ENCODE results near the gene PLAGL1.

DNA sequence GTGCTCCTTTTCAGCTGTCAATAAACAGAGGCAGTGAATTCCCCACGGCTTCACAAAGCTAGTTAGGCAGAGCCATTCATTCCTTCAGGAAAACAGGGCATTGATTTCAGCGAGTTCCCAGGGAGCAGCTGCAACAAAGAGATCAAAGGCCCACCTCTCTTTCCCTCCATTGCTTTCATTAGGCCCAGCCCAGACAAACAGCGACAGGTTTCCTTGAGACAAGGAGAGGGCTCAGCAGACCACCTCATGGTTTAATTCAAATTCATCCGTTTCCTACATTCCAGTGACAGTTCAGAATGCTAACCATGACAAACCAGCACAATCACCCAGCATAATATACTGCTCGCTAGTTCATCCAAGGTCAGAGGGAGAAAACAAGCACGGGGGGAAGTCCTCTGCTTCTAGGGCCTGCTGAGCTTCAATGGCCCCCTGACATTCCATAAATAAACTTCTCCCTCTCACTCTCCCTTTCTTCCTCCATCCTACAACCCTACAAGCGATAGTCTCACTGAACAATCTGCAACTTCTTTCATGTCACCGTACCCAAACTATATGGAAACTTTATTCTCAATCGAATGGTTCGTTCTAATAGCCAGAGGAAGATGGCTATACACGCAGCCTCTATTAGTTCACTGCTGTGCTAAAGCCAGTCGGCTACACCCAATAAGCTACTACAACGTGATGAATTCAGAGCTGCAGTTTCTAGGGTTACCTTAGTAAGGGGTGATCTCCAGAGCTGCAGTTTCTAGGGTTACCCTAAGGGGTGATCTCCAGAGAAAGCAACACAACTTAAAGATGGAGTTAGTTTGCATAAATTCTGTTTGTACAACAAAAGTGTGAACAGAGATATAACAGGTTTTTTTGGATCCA lies 34.7 kb downstream of the PLAGL1 start:
- no peak for TF ChIP-seq POLR2AphosphoS5 (IDR thresholded peaks at IDR 0.05)
- TF ChIP-seq, protein P1, sequence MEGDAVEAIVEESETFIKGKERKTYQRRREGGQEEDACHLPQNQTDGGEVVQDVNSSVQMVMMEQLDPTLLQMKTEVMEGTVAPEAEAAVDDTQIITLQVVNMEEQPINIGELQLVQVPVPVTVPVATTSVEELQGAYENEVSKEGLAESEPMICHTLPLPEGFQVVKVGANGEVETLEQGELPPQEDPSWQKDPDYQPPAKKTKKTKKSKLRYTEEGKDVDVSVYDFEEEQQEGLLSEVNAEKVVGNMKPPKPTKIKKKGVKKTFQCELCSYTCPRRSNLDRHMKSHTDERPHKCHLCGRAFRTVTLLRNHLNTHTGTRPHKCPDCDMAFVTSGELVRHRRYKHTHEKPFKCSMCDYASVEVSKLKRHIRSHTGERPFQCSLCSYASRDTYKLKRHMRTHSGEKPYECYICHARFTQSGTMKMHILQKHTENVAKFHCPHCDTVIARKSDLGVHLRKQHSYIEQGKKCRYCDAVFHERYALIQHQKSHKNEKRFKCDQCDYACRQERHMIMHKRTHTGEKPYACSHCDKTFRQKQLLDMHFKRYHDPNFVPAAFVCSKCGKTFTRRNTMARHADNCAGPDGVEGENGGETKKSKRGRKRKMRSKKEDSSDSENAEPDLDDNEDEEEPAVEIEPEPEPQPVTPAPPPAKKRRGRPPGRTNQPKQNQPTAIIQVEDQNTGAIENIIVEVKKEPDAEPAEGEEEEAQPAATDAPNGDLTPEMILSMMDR (IDR thresholded peaks at IDR 0.05): no peak
- no peak for TF ChIP-seq POLR2A (IDR thresholded peaks at IDR 0.05)
